ENCODE results near the gene ZNF17.

GRCh38 chr19:57398868-57399267, 12.1 kb upstream of the ZNF17 start:
- TF ChIP-seq EZH2 (IDR thresholded peaks at IDR 0.05; ENCODE audit: low read depth, low read length, severe bottlenecking) (no peak), POLR2A (IDR thresholded peaks at IDR 0.05; ENCODE audit: control extremely low read depth in 1 of 2, low read depth in 2 of 2, low read length in 2 of 2) (no peak), E2F6 (IDR thresholded peaks at IDR 0.05) (no peak), CTCF (IDR thresholded peaks at IDR 0.05; ENCODE audit: control extremely low read depth in 1 of 3, insufficient read depth in 1 of 3, low read depth in 1 of 3, low read length in 3 of 3) (no peak), CTBP2 (IDR thresholded peaks at IDR 0.05; ENCODE audit: borderline replicate concordance, insufficient read depth, insufficient read length, low read length) (no peak), RAD21 (IDR thresholded peaks at IDR 0.05 in 1 of 2, conservative IDR thresholded peaks at IDR 0.05 in 1 of 2; ENCODE audit: low read depth in 2 of 2, low read length in 2 of 2) (no peak)
